CD14-positive monocyte (primary cell): ENCODE results near the gene ARL3. TPM values are rescaled to one million over a fixed set of nuclear protein-coding genes. Genes with fewer than 3 reads are reported as not detected.

Experiments used
- DNase-seq, 3 donors: peaks; one replicate each; pipeline ENCODE4 v3.0.0-alpha.2; 2011 to 2022
- H2AFZ ChIP-seq: 2 replicates; pipeline ENCODE4 v1.6.0; 2012; ENCODE audit warnings: mild to moderate bottlenecking, low read depth, low read length, inconsistent platforms; ENCODE audit not compliant: insufficient read depth, poor library complexity, severe bottlenecking
- H3K27ac ChIP-seq, 2 donors: 1 replicate in 1 of 2; 2 replicates in 1 of 2; pipeline ENCODE4 v1.5.1; 2012 to 2013; ENCODE audit warnings: low read length in 2 of 2, control low read depth in 1 of 2, inconsistent platforms in 1 of 2, low read depth in 1 of 2, mild to moderate bottlenecking in 1 of 2
- H3K27me3 ChIP-seq, 2 donors: one replicate each; pipeline versions ENCODE4 v1.6.0 to v1.6.1; 2011 to 2013; ENCODE audit warnings: low read length in 2 of 2; ENCODE audit not compliant: control insufficient read depth in 2 of 2, insufficient read depth in 2 of 2
- H3K36me3 ChIP-seq, 2 donors: replicated peaks in 1 of 2; 1 replicate in 1 of 2; 2 replicates in 1 of 2; pipeline versions ENCODE4 v1.5.1 to v1.6.1; 2012 to 2013; ENCODE audit warnings: low read length in 2 of 2, control low read depth in 1 of 2, inconsistent platforms in 1 of 2, mild to moderate bottlenecking in 1 of 2; ENCODE audit not compliant: insufficient read depth in 2 of 2, control insufficient read depth in 1 of 2
- H3K4me1 ChIP-seq, 2 donors: 1 replicate in 1 of 2; 2 replicates in 1 of 2; pipeline versions ENCODE4 v1.5.1 to v1.6.1; 2012 to 2013; ENCODE audit warnings: low read length in 2 of 2, control low read depth in 1 of 2, inconsistent platforms in 1 of 2, mild to moderate bottlenecking in 1 of 2, moderate library complexity in 1 of 2; ENCODE audit not compliant: insufficient read depth in 2 of 2, control insufficient read depth in 1 of 2
- H3K4me2 ChIP-seq: replicated peaks from 2 replicates; pipeline ENCODE3; 2012; ENCODE audit warnings: low read length, moderate library complexity, mild to moderate bottlenecking; ENCODE audit not compliant: poor library complexity, severe bottlenecking; ENCODE audit errors: extremely low read depth
- H3K4me3 ChIP-seq, 3 experiments: fragments of 200-600 bp in 1 of 3; sonication (generic) in 1 of 3; replicated peaks in 1 of 3; 1 replicate in 2 of 3; 2 replicates in 1 of 3; pipeline ENCODE4 v1.5.1; 2011 to 2013; ENCODE audit warnings: low read length in 3 of 3, mild to moderate bottlenecking in 3 of 3, control low read depth in 2 of 3, low read depth in 2 of 3, inconsistent platforms in 1 of 3, moderate library complexity in 1 of 3
- H3K79me2 ChIP-seq: 2 replicates; pipeline ENCODE4 v1.6.0; 2012; ENCODE audit warnings: mild to moderate bottlenecking, control low read depth, inconsistent platforms, low read length, moderate library complexity; ENCODE audit not compliant: insufficient read depth
- H3K9ac ChIP-seq: 2 replicates; pipeline ENCODE4 v1.6.0; 2017; ENCODE audit warnings: low read length, mild to moderate bottlenecking; ENCODE audit not compliant: insufficient read depth, poor library complexity, severe bottlenecking
- H3K9me3 ChIP-seq, 2 donors: replicated peaks in 1 of 2; 1 replicate in 1 of 2; 2 replicates in 1 of 2; pipeline versions ENCODE4 v1.5.1 to v1.6.1; 2012 to 2013; ENCODE audit warnings: low read length in 2 of 2, control low read depth in 1 of 2; ENCODE audit not compliant: control insufficient read depth in 1 of 2, insufficient read depth in 1 of 2
- H4K20me1 ChIP-seq: 2 replicates; pipeline ENCODE4 v1.6.0; 2012; ENCODE audit warnings: mild to moderate bottlenecking, low read length, control low read depth, moderate library complexity; ENCODE audit not compliant: insufficient read depth
- H3K27ac Mint-ChIP-seq, 7 donors: one replicate each; pipeline ENCODE4 v1.8.0; 2020; ENCODE audit warnings: mild to moderate bottlenecking in 7 of 7, mixed read lengths in 7 of 7, moderate library complexity in 6 of 7, inconsistent platforms in 2 of 7
- H3K27me3 Mint-ChIP-seq, 3 donors: one replicate each; pipeline ENCODE4 v1.8.0; 2021 to 2022; ENCODE audit warnings: low read depth in 3 of 3, mild to moderate bottlenecking in 3 of 3, mixed read lengths in 3 of 3, moderate library complexity in 3 of 3, inconsistent platforms in 1 of 3
- H3K36me3 Mint-ChIP-seq, 2 donors: one replicate each; pipeline ENCODE4 v1.8.0; 2020; ENCODE audit warnings: mixed read lengths in 2 of 2, inconsistent platforms in 1 of 2, mild to moderate bottlenecking in 1 of 2
- H3K4me1 Mint-ChIP-seq: one replicate; pipeline ENCODE4 v1.8.0; 2020; ENCODE audit warnings: mild to moderate bottlenecking, mixed read lengths
- H3K4me3 Mint-ChIP-seq, 2 donors: one replicate each; pipeline ENCODE4 v1.8.0; 2020; ENCODE audit warnings: mild to moderate bottlenecking in 2 of 2, mixed read lengths in 2 of 2, moderate library complexity in 1 of 2
- H3K9me3 Mint-ChIP-seq, 7 donors: one replicate each; pipeline ENCODE4 v1.8.0; 2020 to 2022; ENCODE audit warnings: mixed read lengths in 7 of 7, mild to moderate bottlenecking in 6 of 7, moderate library complexity in 6 of 7, inconsistent platforms in 2 of 7
- WGBS: methylation state at CpG from one replicate; pipeline ENCODE4 v1.1.5; 2013; ENCODE audit warnings: missing lambda C conversion rate; ENCODE audit not compliant: insufficient coverage; 5-methylcytosine and 5-hydroxymethylcytosine counted together
- intact Hi-C, 2 donors: fragments of 100-400 bp; cut with micrococcal nuclease; formaldehyde crosslinking; loops; one replicate each; pipeline versions ENCODE4 v1.15.0 to v1.15.1; 2023
- polyA plus RNA-seq, 3 donors: library from polyadenylated mRNA; depleted of rRNA in 1 of 3; unstranded in 2 of 3; stranded (reverse) in 1 of 3; fragments of 300-500 nt in 2 of 3; fragments of >200 nt in 1 of 3; fragmentation: Illumina TruSeq in 2 of 3; gene quantifications; 1 replicate in 2 of 3; 2 replicates in 1 of 3; pipeline ENCODE4 v1.2.3, GENCODE V29; 2012 to 2021
- TF ChIP-seq, protein P1 (sequence below): fragments of 200-600 bp; IDR thresholded peaks from one replicate; pipeline ENCODE4 v1.8.0; 2022; ENCODE audit warnings: antibody characterized with exemption, mild to moderate bottlenecking

The ARL3 gene
- polyA plus RNA-seq, 3 donors, result 2.8 to 6.3 (median 6.0) TPM

DNA sequence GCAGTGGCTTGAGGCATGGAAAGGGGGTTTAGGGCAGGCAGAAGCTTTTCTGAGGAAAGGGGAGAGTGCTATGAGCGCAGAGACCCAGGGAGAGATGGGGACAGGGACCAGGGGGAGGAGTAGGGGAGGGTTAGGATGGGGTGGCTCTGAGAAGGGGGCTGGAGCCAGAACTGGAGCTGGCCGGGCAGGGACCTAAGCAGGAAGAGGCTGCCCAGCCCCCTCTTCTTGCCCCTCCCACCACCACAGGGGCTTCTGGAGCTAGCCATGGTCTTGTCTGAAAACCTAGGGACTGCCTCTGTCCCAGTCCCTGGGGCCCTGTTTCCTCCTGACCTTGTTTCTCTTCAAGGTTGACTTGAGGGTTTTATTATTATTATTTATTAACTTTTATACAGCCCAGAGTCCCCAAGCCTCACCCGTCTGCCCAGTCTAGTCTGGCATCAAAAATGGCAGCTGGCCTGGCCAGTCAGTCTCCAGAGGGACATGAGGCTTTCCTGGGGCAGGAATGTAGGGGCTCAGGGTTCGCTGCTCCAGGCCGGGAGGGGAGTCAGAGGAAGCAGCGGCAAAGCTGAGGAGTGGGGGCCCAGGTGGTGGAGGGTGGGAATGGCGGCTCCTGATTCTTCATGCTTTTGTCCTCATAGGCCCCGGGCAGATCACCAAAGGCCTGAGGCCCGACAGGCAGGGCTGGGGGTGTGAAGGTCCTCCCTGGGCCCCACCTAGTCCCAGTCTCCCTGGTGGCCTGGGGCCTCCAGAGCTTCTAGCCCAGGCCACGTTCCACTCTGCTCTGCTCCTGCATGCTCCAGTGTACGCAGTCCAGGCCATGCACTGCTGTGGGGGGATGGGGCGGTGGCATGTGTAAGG is 64.2 kb downstream of the ARL3 start:
- H3K4me1 ChIP-seq, result peaks cover 70 to 77% of the 10 kb centered on the region in 2 donors
- WGBS, result 75% methylated on average over 11 of the region's 12 CpGs
- peak overlapping the region; percentile 88 to 95 (median 94) for H3K27ac Mint-ChIP-seq
- peaks cover 39 to 46% of the 10 kb centered on the region in 2 donors for H3K36me3 ChIP-seq
- peaks cover 0 to 2% (median 0%) of the 10 kb centered on the region in 7 donors for H3K9me3 Mint-ChIP-seq
- peak overlapping the region; percentile 84 to 99 for H3K27ac ChIP-seq
- H3K36me3 Mint-ChIP-seq, result peaks cover 44 to 76% of the 10 kb centered on the region in 2 donors
- intact Hi-C loops, result loop anchor here in 1 of 2 donors (5.0 kb wide), 1 partner anchor 62 kb away; the partner anchor contains the start of genes ARL3 and SFXN2
- peaks cover 99% of the 10 kb centered on the region for H3K79me2 ChIP-seq
- H3K27me3 Mint-ChIP-seq, result peaks cover 0 to 3% (median 0%) of the 10 kb centered on the region in 3 donors
- no peak overlapping the region for H2AFZ ChIP-seq
- TF ChIP-seq, protein P1, sequence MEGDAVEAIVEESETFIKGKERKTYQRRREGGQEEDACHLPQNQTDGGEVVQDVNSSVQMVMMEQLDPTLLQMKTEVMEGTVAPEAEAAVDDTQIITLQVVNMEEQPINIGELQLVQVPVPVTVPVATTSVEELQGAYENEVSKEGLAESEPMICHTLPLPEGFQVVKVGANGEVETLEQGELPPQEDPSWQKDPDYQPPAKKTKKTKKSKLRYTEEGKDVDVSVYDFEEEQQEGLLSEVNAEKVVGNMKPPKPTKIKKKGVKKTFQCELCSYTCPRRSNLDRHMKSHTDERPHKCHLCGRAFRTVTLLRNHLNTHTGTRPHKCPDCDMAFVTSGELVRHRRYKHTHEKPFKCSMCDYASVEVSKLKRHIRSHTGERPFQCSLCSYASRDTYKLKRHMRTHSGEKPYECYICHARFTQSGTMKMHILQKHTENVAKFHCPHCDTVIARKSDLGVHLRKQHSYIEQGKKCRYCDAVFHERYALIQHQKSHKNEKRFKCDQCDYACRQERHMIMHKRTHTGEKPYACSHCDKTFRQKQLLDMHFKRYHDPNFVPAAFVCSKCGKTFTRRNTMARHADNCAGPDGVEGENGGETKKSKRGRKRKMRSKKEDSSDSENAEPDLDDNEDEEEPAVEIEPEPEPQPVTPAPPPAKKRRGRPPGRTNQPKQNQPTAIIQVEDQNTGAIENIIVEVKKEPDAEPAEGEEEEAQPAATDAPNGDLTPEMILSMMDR, result no peak
- DNase-seq, result no peak
- H3K27me3 ChIP-seq, result no peaks in the 10 kb centered on the region
- H3K4me3 ChIP-seq, result peak overlapping the region in 2 of 3 experiments; percentile 76 to 99
- peak overlapping the region; percentile 96 for H3K9ac ChIP-seq
- H3K4me2 ChIP-seq, result peak overlapping the region; percentile 89
- peak overlapping the region; percentile 99 for H3K4me3 Mint-ChIP-seq
- no peaks in the 10 kb centered on the region for H3K9me3 ChIP-seq
- H4K20me1 ChIP-seq, result peaks cover 90% of the 10 kb centered on the region
- peaks cover 82% of the 10 kb centered on the region for H3K4me1 Mint-ChIP-seq

DNA sequence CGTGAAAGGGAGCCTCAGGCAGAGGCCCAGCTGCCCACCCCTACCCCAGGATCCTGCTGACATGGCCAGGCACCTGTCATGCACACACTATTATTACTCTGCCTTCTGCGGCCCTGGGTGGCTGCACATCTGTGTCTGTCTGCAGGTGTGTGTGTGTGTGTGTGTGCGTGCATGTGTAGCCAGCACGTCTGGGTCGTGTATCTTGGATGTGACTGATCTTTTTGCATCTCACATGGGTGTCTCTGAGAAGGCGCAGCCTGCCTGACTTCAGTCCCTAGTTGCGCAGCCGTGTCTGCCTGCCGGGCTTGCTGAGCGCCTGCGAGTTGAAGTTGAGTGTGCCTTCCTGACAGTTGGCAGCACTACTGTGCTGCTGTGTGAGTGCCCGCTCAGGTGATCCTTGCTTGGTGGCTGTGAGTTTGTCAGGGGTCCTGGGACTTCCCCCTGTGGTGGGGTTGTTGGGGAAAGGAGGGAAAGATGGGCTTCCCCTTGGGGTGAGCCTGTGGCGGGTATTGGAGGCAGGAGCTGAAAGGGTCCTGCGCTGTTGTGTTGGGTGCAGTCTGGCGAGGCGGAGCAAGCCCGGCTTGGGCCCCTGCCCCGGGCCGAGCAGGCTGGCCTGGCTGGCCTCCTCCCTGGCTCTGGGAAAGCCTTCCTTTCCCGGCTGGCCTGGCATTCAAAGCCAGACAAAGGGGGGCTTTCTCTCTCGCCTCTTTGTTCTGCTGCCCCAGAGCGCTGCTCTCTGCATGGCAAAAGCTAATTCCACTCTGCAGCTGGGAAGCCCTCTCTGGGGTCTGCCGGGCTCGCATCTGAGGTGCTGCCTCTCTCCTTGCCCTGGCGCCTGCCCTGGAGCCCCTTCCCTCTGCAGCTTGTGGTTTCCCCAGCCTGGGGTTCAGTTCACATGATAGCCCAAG is 65.1 kb downstream of the ARL3 start:
- Histone ChIP-seq H3K4me3 (peak overlapping the region; percentile 5 to 99 (median 76)), H3K79me2 (peaks cover 99% of the 10 kb centered on the region), H3K4me1 (peaks cover 70 to 71% of the 10 kb centered on the region in 2 donors), H3K27me3 (no peaks in the 10 kb centered on the region), H2AFZ (no peak overlapping the region), H3K9ac (peak overlapping the region; percentile 96), H4K20me1 (peaks cover 89% of the 10 kb centered on the region), H3K36me3 (peaks cover 31 to 37% of the 10 kb centered on the region in 2 donors), H3K9me3 (no peaks in the 10 kb centered on the region), H3K27ac (peak overlapping the region; percentile 84 to 99), H3K4me2 (peak overlapping the region; percentile 89)
- WGBS, result 26% methylated on average over 23 of the region's 25 CpGs
- intact Hi-C loops, result loop anchor here in 1 of 2 donors (5.0 kb wide), 1 partner anchor 63 kb away; the partner anchor contains the start of genes ARL3 and SFXN2
- Mint-ChIP-seq H3K36me3 (peaks cover 38 to 67% of the 10 kb centered on the region in 2 donors), H3K9me3 (peaks cover 0 to 2% (median 0%) of the 10 kb centered on the region in 7 donors), H3K4me3 (peak overlapping the region; percentile 99), H3K4me1 (peaks cover 75% of the 10 kb centered on the region), H3K27ac (peak overlapping the region; percentile 64 to 99 (median 80)), H3K27me3 (peaks cover 0 to 3% (median 0%) of the 10 kb centered on the region in 3 donors)
- TF ChIP-seq, protein P1, result no peak
- DNase-seq, result no peak
